H1 (cell line): ENCODE data around the gene ROBO2. TPM values are rescaled to one million over a fixed set of nuclear protein-coding genes. Genes with fewer than 3 reads are reported as not detected.

Experiments
- CBX5 ChIP-seq: fragments of 300-800, 300-1000 bp; sonication (generic); IDR thresholded peaks from 2 replicates; pipeline ENCODE4 v1.7.1; 2016; ENCODE audit warnings: antibody characterized with exemption, low read length, low read depth
- CHD7 ChIP-seq: fragments of 300-600 bp; sonication (generic); IDR thresholded peaks from 2 replicates; pipeline ENCODE4 v1.7.1; 2012; ENCODE audit warnings: low read length, moderate library complexity, mild to moderate bottlenecking, inconsistent platforms; ENCODE audit not compliant: insufficient replicate concordance
- KDM1A ChIP-seq: fragments of 200-600, 300-600 bp; sonication (generic); IDR thresholded peaks from 2 replicates; pipeline ENCODE4 v1.7.1; 2016; ENCODE audit warnings: mild to moderate bottlenecking, low read length, borderline replicate concordance
- KDM4A ChIP-seq: IDR thresholded peaks from one replicate; pipeline ENCODE4 v1.7.1; 2012; ENCODE audit warnings: low read depth, mild to moderate bottlenecking, moderate library complexity, low read length, inconsistent platforms; ENCODE audit not compliant: severe bottlenecking
- MAX ChIP-seq: IDR thresholded peaks from 2 replicates; pipeline ENCODE4 v1.6.1; 2012; ENCODE audit warnings: inconsistent platforms
- RAD21 ChIP-seq, 2 experiments: IDR thresholded peaks in 1 of 2; conservative IDR thresholded peaks in 1 of 2; 2 replicates each; pipeline ENCODE4 v1.6.1; 2011; ENCODE audit warnings: low read depth in 2 of 2, low read length in 2 of 2, improper control_type of control experiment in 1 of 2, inconsistent platforms in 1 of 2, mild to moderate bottlenecking in 1 of 2, moderate library complexity in 1 of 2
- RNF2 ChIP-seq: fragments of 200-900, 300-1000 bp; sonication (generic); IDR thresholded peaks from 2 replicates; pipeline ENCODE4 v1.7.1; 2016; ENCODE audit warnings: borderline replicate concordance, low read depth, mild to moderate bottlenecking, antibody characterized with exemption, low read length; ENCODE audit not compliant: poor library complexity, severe bottlenecking; ENCODE audit errors: missing control alignments
- polyA plus RNA-seq, 7 experiments: library from polyadenylated mRNA; depleted of rRNA in 3 of 7; stranded (reverse) in 5 of 7; unstranded in 2 of 7; fragments of >200 nt in 5 of 7; fragments of 200-250 nt in 2 of 7; gene quantifications; 1 replicate in 5 of 7; 2 replicates in 1 of 7; 4 replicates in 1 of 7; pipeline versions ENCODE4 v1.2.1 to v1.2.3, GENCODE V29; 2011 to 2013; ENCODE audit warnings: missing spikeins in 2 of 7, mixed read lengths in 2 of 7
- total RNA-seq: library from RNA; stranded (reverse); fragmentation: NEBNext Ultra II Directional; extraction: Animal tissue kit (Norgen Biotek cat#: 25700); gene quantifications from 2 replicates; pipeline ENCODE4 v1.2.1, GENCODE V29; 2021

The ROBO2 gene
- total and polyA plus RNA-seq, 2 of the 8 experiments (the other 6 are each of a cell fraction or from before 2014, with no cell fraction given): 1.5 to 2.9 TPM

- no peak for TF ChIP-seq CHD7
- TF ChIP-seq CBX5: no peak
- no peak for TF ChIP-seq KDM4A
- no peak for TF ChIP-seq RAD21 (IDR thresholded peaks at IDR 0.05 in 1 of 2, conservative IDR thresholded peaks at IDR 0.05 in 1 of 2; ENCODE audit: low read depth in 2 of 2, low read length in 2 of 2)
- no peak for TF ChIP-seq KDM1A
- TF ChIP-seq MAX: no peak
- TF ChIP-seq RNF2: no peak
These were observed 231.8 kb downstream of the ROBO2 start (continued) for GRCh38 chr3:77271711-77272110.
